Ureter (tissue), 1 donor: ENCODE results near the gene FOXP3. TPM values are rescaled to one million over a fixed set of nuclear protein-coding genes. Genes with fewer than 3 reads are reported as not detected.
"Not testable (repeated sequence)": the region's sequence is repeated elsewhere in the genome, so short reads cannot be mapped to it uniquely, and the experiment has no call there.

Source experiments
- DNase-seq: peaks from one replicate; pipeline ENCODE4 v3.0.0-alpha.2; 2020; ENCODE audit warnings: low spot score
- total RNA-seq: library from RNA; stranded (reverse); gene quantifications from one replicate; pipeline ENCODE4 v1.2.4, GENCODE V29; 2023
- donor health status: DM: yes; HTN: yes; CAD: no.

FOXP3 gene, protein sequence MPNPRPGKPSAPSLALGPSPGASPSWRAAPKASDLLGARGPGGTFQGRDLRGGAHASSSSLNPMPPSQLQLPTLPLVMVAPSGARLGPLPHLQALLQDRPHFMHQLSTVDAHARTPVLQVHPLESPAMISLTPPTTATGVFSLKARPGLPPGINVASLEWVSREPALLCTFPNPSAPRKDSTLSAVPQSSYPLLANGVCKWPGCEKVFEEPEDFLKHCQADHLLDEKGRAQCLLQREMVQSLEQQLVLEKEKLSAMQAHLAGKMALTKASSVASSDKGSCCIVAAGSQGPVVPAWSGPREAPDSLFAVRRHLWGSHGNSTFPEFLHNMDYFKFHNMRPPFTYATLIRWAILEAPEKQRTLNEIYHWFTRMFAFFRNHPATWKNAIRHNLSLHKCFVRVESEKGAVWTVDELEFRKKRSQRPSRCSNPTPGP
- 0.49 TPM for total RNA-seq

DNA sequence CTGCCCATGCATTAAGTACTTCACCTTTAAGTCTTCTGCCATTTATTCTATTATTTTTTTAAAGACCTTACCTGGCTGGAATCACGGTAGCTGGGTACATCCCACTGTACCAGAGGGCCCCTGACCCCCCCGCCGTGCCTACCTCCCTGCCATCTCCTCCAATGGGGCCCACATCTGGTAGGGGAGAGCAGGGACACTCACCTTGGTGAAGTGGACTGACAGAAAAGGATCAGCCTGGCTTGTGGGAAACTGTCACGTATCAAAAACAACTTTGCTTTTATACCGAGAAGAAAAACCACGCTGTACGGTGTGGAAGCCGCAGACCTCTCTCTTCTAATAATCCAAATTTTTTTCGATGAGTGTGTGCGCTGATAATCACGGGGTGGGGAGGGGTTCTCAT is at the start of gene FOXP3:
FOXP3 (minus strand) TSS at position 251 of the 400 bp plus-strand sequence. CDS start 6,205 bp downstream, outside the sequence.
- DNase-seq, result no peak

DNA sequence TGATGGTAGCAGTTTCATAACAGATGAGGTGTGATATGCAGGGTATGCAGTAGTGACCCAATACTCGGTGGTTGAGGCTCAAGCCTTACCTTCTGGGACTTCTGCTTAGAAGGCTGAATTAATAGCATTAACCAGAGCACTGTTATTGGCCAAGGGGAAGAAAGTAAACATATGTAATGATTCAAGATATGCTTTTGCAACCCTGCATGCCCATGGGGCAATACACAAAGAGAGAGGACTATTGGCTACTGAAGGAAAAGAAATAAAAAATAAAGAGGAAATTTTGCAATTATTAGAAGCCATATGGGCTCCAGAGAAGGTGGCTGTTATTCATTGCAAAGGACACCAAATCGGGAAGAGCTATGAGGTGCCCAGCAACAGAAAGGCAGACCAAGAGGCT is 47.7 kb upstream of the FOXP3 start:
- DNase-seq, result no peak

DNA sequence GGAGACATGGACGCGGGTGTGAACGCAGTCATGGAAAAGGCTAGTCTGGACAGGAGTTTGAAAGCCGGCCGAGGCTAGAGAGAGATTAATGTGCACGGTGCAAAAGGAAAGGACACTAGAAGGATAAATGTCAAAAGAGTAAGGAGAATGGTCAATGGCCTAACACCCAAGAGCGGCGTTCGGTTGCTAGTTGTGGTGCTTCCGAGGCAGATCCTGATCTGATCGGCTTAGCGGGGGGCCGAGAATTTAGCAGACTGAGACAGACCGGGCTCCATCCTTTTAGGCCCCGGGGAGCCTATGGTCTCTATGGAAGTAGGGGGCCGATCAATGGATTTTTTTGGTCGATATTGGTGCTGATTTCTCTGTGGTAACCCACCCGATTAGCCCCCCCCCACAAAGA is 45.9 kb upstream of the FOXP3 start:
- no peak for DNase-seq

DNA sequence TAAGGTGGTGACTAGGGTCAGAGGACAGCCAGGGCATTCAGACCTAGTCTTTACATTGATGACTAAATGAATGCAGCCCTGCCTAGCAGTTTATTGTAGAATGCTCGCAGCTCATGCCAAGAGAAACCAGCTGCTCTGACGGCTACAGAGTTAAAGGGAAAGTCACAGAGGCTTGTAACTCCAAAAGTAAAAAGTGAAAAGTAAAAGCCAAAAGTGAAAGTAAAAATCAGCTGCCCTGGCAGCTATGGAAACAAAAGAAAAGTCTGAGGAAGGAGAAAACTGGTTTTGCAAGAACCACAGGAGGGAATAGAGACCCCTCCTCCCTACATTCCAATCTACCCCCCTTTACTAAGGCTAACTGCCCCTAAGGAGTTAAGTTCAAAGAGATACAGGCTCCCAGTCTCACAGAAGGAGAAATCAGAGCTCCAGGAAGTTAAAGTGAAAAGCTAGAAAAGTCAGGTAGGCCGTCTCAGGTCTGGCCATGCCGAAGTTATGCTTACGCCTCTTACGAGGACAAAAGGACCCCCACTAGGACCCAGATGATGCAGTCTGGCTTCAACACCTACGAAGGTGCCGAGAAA is 45.0 kb upstream of the FOXP3 start:
- no peak for DNase-seq

DNA sequence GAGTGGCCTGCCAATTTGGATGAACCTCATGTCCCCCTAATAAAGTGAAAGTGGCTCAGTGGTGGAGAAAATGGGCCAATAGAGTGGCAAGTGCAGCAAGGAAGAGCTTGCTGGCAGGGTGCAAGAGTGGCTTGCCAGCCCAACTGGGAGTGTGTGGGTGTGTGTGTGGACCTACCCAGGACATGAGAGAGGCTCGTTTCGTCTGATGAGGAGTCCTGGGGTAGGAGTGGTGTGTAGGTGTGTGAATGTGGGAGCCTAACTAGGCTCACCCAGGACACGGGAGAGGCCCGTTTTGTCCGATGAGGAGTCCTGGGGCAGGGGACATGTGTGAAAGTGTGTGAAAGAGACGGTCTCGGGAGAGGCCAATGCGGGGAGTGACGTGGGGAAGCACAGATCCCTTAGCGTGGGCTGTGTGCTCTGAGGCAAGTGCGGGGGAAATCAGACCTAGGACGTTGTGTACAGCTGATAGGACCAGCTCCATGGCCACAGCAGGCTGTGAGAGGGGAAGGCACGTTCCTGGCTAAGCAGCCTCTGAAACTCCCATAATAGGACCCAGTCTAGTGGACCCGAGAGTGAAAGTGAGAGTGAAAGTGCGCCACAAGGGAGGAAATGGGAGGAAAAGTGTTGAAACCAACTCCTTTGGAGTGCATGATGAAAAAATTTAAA is 44.2 kb upstream of the FOXP3 start:
- DNase-seq, result no peak

DNA sequence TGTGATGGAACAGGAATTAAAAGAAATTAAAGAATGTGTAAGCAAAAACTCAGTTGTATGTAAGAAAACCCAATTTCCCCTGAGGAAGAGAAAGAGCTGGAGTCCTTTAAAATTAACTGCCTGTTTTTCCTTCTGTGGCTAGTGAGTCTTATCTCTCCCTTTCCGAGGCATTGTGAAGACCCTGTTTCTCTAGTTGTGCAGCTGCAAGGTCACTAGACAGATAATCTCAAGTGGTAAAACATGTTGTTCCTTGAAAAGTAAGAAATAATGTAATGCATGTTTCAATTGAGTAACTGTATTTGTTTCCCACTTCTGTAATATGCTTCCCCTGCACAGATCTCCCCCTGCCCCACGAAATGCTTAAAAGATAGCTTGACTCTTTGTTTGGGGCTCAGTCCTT is 43.3 kb upstream of the FOXP3 start:
- DNase-seq, result not testable (repeated sequence)

DNA sequence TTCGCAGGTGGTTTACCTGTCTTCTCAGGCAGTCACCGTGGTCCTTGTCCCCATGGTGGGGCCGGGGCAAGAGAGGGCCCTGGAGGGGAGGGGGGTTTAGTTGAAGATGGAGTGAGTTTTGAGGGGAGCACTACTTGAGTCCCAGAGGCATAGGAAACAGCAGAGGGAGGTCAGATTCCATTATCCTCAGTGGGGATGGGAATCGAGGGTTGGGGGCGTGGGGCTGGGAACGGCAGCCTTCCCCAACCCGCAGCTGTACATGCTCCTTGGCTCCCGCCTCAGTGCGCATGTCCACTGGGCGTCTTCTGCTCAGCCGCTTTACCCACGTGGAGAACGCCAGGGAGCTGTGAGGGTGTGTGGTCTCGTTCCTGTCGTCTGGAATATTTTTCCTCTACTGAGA is 38.8 kb upstream of the FOXP3 start, which contains the start of gene GAGE10:
GAGE10 (plus strand) TSS at position 301 of the 400 bp plus-strand sequence. CDS start 1,214 bp downstream, outside the sequence.
- no peak for DNase-seq

DNA sequence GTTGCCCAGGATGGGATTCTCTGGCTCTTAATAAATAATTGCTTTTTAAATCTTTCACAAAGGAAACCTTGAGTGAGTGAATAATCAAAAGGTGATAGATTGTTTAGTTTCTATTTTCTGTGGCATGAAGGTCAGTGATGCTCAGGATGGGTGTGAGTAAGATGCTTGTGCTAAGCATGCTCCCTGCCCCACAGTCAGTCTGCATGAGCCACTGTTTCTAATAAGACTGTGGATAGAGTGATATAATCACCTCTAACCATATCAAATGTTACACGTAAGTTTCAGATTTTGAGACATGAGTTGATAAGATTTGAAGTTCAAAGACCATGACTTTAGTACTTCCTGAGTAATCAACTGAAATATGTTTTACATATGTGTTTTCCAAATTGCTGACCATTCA is 36.2 kb upstream of the FOXP3 start:
- no peak for DNase-seq

DNA sequence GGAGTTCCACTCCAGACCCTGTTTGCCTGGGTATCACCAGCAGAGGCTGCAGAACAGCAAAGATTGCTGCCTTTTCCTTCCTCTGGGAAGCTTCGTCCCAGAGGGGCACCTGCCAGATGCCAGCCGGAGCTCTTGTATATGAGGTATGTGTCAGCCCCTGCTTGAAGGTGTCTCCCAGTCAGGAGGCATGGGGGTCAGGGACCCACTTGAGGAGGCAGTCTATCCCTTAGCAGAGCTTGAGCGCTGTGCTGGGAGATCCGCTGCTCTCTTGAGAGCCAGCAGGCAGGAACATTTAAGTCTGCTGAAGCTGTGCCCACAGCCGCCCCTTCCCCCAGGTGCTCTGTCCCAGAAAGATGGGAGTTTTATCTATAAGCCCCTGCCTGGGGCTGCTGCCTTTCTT is 34.8 kb upstream of the FOXP3 start:
- not testable (repeated sequence) for DNase-seq

DNA sequence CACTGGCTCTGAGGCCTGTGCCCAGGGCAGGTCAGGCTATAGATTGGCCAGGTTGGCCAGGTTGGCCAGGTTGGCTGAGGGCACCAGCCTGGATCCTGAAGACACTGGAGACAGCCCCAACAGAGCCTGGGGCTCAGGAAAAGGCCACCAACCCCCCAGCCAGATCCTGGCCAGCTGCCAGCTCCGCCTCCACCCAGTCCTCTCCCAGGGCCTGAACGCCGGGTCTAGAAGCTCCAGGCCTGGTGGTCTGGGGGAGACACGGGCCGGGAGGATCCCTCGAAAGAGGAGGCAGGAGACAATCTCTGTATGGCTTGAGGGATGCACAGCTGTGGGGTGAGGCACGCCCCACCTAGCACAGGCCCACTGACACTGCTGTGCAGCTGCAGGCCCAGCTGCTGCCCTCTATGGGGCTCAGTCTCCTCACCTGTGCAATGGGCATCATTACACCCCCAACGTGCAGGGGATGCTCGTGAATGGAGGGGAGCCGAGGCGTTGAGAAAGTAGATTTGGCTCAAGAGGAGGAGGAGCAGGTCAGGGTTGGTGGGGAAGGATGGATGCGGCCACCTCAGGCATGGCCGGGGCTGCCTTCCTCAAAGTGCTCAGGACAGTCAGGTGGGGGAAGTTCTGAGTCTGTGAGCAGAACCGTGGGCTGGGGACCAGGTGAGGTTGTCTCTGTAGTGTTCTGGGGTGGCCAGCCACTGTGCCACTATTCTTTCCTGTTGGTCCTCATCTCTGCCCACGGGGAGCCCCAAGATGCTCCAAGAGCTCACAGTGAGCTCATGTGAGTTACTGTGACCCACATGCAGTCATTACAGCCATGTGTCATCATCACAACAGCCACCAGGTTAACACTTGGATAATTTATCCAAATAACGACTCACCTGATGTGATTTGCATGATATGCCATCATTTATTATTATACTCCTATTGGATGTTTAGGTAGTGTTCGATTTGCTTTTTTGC is 28.2 kb upstream of the FOXP3 start:
- DNase-seq, result peak; percentile 41

DNA sequence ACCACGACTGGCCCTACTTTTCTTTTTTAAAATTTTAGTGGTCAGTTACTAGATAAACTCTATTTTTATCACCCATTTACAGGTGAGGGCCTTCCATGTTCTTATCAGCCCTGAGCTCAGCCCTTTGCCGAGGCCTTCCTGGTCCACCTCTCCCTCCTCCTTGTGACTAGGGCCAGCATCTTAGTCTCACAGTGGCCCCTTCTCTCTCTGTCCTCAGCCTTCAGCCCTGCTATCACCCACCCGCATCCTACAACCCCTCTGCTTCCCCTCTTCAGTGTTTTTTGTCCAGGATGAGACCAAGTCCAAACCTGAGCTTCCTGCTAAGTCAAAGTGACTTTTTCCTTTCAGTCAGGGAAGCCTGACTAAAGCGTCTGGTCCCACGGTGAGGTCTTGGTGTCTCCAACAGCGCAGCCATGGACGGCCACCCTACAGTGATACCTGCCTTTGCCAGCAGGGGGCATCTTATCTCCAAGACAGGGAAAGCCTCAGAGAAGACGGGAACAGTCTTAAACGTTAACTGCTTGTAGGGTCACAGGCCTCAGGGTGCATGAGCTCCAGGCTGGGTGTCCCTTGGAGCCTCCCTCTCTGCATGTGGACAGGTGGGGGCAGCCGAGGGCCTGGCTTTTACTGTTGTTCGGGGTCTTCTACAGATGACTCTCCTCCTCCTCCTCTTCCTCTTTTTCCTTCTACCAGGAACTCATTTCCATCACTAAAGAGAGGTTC is 27.3 kb upstream of the FOXP3 start:
- peak; percentile 69 for DNase-seq

DNA sequence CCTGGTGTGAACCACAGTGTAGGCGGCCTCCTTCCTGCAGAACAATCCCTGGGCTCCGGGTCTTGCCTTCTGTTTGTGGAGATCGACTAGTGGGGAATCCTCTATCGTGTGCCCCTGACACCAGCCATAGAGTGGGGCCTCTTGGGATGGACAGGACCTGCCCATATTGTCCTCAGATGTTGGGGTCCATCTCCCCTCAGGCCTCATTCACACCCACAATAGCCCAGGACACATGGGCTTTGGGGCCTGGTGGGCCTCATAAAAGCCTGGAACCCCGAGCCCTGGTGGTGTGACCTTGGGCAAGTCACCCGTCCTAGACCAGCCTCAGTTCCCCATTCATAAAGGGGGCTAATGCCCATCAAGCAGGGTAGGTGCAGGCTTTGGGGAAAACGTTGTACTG is 25.7 kb upstream of the FOXP3 start:
- no peak for DNase-seq

DNA sequence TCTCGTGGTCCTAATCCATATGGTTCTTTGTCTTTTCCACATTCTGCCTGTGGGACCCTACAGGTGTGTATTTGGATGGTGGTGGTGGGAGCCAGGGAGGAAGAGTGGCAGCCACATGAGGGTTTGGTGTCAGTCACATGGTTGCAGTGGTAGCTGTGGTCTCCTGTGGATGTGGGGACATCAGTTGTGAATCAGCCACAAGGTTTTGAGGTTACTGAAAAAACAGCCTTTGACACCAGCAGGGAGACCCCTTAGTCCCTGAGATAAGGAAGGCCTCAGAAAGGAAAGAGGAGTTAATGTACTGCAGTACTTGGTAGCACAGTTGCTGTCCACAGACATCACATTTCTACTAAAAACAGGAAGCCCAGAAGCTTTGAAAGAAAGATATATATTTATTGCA is 23.2 kb upstream of the FOXP3 start:
- DNase-seq, result peak; percentile 9

DNA sequence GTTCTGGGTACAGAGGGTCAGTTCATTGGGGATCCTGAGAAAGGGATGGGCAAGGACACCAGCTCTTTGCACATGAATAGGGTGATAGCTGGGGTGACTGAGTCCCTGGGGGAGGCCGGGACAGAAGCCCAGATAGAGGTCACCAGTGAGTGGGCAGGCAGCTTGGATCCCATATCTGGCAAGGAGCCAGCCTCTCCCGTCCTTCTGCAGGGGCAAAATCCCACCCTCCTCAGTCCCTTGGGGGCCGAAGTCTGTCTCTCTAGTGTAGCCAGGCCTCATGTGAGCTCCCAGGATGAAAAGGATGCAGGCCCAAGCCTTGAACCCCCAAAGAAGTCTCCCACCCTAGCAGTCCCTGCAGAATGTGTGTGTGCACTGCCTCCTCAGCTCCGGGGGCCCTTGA is 22.1 kb upstream of the FOXP3 start:
- DNase-seq, result no peak

DNA sequence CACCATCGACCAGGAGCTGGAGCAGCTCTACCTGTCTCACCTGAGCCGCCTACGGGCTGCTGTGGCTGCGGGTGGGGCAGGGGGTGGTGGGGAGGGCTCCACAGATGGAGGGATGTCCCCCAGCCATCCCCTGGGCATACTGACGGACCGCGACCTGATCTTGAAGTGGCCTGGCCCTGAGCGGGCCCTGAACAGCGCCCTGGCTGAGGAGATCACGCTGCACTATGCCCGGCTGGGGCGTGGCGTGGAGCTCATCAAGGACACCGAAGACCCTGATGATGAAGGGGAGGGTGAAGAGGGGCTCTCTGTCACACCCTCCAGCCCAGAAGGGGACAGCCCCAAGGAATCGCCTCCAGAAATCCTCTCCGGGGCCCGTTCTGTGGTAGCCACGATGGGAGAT is 21.6 kb upstream of the FOXP3 start:
- DNase-seq, result no peak

DNA sequence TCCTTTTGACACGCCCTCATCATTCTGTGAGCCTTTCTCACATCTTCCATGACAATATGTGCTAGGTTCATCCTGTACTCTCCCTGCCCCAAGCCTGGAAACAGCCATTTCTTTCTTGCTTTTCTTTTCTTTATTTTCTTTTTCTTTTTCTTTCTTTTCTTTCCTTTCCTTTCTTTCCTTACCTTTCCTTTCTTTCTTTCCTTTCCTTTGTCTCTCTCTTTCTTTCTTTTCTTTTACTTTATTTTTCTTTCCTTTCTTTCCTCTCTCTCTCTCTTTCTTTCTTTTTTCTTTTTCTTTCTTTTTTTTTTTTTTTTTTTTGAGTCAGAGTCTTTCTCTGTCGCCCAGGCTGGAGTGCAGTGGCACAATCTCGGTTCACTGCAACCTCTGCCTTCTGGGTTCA is 19.7 kb upstream of the FOXP3 start:
- no peak for DNase-seq

DNA sequence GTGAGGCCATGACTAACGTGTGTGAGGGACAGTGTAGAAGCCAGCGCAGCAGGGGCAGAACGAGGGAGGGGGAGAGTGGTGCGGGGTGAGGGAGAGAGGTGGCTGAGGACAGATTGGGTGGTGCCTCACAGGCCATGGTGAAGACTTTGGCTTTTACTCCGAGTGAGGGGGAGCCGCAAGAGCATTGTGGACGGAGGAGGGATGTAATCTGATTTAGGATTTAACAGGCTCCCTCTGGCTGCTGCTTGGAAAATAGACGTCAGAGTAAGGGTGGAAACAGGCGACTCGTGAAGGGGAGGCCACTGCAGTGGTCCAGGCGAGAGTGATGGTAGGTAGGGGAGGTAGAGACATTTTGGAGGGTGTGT is 18.1 kb upstream of the FOXP3 start:
- no peak for DNase-seq

DNA sequence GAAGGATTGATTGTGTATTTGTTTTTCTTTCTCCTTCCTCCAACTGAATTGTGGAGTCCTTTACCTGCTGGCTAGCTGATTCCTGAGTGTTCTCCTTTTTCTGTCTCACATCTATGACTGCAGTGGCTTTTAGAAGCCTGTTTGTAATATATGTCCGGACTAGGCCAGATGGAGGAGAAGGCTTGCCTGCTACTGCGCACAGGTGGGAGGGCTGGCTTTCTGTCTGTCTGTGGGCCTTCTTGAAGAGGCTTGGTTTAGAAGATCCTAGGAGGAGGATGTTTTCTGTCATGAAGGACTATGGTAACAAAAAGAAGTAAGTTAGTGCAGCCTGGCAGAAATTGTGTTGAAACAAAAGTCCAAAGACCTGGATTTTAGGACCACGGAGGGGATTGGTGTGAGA is 13.6 kb upstream of the FOXP3 start:
- no peak for DNase-seq

DNA sequence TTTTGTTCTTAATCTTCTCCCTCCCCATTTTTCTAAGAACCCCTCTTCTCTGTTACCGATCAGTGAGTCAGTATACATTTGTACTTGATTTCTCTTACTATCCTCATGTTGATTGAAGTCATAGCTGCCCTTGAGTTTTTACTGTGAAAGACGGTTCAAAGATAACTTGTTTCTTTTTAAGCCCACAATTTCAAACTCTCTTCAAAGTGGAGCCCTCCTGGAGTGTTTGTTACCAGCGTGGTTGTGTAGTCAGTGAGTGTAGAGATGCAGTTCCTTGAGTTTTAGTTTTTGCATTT is 13.0 kb upstream of the FOXP3 start:
- DNase-seq, result no peak

DNA sequence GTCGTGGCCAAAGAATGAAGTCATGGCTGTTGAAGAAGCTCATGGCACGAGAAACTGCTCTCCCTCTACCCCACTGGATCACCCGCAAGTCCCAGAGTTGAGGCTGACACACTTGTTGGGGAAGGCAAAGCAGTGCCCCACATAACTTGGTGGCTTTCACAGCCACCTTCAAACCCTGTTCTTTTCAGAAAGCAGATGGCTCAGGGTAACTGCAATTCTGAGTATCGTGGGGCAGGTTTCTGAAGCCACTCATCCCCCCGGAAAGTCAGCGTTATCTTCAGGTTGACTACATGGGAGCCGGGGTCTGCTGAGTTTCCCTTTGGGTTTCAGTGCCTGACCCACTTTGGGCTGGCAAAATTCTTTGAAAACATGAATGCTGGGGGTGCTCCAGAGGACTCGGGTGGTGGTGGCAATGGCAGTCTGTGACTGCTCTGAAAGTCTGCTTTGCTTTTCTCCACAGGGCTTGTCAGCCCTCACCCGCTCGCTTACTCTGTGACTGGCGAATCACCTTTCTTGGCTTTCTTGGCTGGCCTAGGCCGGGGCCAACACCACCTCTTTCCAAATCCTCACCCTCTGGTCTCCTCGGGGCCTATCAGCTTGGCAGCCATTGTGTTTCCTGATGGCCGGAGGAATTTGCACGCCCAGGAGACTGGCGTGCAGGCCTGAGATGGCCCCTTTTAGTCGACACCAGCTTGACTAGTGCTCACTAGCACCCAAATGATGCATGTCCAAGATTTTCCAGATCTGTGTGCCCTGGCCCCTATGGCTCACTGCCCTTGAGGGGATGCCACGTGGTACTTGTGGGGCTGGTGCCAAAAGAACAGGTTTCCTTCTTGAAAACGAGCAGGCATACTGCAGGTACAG is 12.4 kb upstream of the FOXP3 start:
- DNase-seq, result no peak
